GM19324 (cell line): ENCODE results near the gene HOXD9.

Source experiments
- ATAC-seq: cut with Tn5 transposase; IDR thresholded peaks from one replicate; pipeline ENCODE4 v1.9.1; 2021; ENCODE audit warnings: mild to moderate bottlenecking, moderate library complexity; ENCODE audit not compliant: unreplicated experiment, low FRiP score

Gene HOXD9

GRCh38 chr2:176135035-176135440 lies 12.5 kb downstream of the HOXD9 start:
- no peak for ATAC-seq

DNA sequence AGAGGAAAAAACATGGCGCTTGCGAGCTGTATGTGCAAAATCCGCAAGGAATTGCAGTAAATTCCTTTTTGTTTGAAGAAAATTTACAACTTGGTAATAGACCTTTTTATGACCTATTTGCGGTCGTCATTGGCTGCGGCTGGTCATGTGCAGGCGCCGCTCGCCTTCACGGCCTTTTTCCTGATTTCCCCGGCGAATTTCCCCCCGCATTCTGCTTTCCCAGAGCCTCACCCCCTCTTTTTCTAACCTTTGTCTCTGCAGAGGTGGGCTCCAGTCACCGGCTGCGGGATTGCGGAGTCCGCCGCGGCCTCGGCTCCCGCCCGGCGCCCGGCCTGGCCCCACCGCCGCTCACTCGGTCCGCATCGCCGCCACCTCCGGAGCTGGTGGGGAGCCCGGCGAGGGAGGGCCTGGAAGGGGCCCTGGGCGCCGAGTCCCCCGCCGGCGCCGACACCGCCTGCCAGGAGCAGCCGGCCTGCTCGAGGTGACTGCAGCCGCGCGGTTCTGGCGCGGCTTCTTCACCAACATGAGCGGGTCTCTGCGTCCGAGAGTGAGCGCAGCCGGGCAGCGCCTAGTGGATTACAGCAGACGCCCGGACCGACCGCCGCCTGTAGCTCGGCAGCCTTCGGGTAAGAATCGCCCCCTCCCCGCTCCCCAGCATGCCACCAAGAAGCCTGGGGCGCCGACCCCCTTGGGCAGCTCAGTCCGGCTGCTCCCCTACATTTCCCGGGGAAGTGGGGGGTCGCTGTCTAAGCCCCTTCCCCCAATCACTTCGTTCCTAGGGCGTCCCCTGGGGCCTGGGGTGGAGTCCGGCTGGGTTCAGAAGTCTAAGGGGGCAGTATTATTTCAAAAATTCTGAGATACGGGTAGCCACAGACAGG lies 14.1 kb downstream of the HOXD9 start:
- no peak for ATAC-seq

DNA sequence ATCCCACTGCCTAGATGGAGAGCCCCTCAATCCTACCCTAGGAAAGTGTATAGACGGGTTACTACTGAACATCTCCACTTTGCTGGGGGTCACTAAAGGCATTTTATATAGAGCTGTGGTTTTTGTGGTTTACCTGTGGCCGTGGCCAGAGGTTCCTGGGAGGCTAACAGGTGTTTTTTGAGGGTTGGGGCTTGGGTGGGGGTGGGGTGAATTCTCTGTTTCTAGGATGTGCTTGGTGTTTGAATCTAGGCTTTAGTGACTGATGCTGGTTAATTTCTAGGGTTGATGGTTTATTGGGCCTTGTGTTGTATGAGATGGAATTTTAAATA lies 14.7 kb downstream of the HOXD9 start:
- ATAC-seq, result no peak

DNA sequence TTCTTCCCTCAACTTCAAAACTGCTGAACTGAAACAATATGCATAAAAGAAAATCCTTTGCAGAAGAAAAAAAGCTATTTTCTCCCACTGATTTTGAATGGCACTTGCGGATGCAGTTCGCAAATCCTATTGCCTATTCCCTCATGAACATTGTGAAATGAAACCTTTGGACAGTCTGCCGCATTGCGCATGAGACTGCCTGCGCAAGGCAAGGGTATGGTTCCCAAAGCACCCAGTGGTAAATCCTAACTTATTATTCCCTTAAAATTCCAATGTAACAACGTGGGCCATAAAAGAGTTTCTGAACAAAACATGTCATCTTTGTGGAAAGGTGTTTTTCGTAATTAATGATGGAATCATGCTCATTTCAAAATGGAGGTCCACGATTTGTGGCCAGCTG lies 15.4 kb downstream of the HOXD9 start:
- no peak for ATAC-seq

DNA sequence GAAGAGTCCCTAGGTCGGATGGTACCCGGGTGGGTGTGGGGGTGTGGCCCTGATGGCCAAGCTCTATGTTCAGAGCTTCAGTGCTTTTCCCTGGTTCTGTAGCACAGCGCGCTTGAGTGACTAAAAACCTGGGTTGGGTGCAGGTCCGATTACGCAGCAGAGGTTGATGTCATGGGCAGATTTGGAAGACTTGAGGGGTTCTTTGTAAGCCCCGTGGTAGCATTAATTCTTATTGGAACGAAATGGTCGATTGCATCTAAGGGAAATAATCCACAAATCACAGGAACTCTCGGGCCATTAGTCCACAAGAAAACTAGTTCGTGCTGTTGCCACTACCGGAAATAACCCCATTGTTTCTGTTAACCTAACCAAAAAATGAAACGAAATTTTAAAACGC lies 16.0 kb downstream of the HOXD9 start:
- ATAC-seq, result no peak

- no peak for ATAC-seq
Measured at GRCh38 chr2:176138923-176139660, 16.6 kb downstream of the HOXD9 start.

DNA sequence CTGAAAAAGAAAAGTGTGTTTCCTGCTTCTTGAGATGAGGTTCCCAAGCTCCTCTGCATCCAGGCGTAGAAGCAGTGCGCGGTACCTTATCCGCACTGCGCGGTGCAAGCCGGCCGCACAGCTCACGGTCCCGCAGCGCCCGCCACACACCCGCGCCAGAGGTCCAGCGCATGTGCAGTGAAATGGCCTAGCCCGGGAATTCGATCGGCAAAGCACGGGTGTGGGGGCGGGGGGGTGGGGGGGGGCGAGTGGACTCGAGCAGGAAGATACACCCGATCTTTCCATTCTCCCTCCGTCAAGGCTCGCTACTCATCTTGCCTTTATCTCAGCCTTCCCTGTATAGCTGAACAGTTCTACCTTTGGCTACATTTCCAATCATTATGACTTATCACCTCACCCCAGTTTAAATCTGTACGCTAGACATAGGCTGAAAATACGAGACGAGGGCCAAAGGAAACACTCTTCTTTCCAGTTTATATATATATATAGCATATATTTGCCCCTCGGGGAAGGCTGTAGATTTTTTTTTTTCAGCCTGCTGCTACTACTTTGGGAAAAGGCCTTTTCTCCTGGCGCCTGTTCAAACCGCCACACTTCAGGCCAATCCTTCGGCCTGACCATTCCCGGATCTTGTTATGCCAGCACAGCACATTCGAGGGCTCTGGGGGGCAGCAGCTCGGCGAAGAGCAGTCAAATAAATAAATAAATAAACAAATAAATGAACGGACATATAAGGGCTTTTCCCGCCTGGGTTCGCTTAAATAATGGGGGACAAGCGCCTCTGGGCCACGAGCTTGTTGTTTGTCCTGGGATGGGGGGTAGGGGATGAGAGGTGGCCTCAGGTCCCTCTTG lies 17.4 kb downstream of the HOXD9 start:
- no peak for ATAC-seq

DNA sequence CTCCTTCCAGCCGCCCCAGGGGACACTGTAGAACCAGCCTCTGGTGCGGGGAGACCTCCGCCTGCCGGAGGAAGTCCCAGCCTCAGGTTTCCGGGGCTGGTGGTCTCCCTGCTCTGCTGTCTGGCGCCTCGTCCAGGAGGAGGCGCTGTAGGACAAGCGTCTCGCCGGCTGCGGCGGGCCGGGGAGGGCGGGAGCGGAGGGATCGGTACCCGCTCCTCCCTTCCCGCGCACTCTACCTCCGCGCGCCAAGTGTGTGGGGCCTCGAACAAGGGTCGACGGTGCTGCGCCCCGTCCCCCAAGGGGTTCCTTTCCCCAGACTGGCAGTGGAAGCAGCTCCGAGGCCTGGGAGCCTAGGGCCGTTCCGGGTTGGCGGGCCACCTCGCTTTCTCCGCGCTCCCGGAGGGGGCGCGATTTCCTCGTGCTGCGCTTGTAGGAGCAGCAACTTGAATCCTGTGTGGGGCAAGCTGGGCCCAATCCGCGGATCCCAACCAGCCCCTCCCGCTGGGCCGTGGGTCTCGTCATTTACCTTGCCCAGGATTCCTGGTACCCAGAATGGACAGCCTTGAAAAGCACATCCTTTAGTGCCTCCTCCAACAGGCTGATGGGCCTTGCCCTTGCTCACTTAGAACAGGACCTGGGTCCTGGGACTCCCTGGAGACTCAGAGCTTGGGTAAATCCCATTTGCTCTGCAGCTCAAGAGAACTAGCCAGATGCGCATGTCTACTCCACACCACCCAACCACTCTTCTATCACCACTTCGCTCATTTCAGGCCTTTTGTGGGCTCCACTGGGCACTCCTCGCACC lies 18.2 kb downstream of the HOXD9 start:
- peak; percentile 95 for ATAC-seq

- no peak for ATAC-seq
Measured at GRCh38 chr2:176142281-176142680, 19.8 kb downstream of the HOXD9 start.

- ATAC-seq, result no peak
Measured at GRCh38 chr2:176145085-176145969, 22.8 kb downstream of the HOXD9 start.

- ATAC-seq, result no peak
Measured at GRCh38 chr2:176146101-176146500, 23.6 kb downstream of the HOXD9 start.

DNA sequence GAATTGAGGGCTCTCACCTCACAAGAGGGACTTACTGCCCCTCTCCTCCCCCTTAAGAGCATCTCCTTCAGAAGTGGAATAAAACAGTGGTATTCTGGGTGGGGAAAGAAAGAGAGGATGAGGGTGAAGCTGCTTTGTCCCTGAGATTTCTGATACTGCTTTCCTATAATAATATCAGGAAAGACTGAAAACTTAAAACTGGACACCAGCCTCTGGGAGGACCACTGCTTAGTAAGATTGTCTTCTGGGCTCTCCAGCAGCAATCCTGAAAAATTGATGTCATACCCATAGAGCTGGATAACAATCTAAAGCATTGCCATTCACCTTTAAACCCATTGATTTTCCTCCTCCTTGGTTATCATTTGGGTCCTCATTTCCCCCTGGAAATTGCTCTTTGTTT lies 24.1 kb downstream of the HOXD9 start:
- ATAC-seq, result no peak

- ATAC-seq, result no peak
Measured at GRCh38 chr2:176147210-176147799, 24.8 kb downstream of the HOXD9 start.

DNA sequence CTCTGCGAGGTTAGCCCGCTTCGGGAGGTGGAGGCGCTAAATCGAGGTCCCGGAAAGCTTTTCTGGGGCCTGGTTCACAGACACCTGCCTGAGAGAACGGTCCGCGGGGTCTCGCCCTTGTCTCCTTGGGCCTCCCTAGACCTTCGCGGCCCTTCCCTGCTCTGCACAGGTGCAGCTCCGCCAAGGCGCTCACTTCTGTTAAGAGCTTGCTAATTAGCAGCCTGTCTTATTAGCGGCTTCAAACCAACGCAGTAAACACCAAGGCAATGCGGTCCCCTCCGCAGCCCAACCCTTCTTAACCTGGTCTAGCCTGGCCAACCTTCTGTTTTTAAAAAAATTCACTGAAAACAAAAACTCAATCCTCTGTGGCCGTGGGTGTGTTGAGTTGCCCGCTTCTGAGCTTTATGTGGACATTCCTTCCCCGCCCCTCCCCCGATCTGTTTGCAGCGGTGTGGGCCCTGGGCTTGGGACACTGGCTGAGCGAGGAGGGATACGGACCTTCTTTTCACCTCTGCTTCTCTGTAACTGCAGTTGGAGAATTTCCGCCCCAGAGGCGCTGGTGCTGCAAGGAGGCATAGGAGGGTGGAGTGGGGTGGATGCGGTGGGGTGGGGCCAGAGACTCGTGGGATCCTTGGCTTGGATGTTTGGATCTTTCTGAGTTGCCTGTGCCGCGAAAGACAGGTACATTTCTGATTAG lies 25.4 kb downstream of the HOXD9 start:
- no peak for ATAC-seq

DNA sequence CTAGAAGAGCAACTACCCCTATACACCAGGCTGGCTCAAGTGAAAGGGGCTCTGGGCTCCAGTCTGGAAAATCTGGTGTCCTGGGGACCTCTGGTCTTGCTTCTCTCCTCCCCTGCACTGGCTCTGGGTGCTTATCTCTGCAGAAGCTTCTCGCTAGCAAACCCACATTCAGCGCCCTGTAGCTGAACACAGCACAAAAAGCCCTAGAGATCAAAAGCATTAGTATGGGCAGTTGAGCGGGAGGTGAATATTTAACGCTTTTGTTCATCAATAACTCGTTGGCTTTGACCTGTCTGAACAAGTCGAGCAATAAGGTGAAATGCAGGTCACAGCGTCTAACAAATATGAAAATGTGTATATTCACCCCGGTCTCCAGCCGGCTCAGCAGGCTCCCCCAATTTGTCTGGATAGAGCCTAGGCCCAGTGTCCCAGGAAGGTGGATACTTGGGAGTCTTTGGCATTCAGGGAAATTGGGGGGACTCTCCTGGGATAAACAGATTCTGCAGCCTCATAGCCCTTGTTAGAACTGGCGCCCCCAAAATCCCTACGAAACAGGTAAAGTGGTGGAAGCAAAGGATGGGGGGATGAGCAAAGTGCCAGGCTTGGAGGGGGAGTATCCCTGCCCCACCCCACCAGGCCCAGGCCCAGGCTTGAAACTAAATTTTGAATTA lies 26.4 kb downstream of the HOXD9 start:
- ATAC-seq, result no peak

- no peak for ATAC-seq
Measured at GRCh38 chr2:176149481-176149938, 27.0 kb downstream of the HOXD9 start.

DNA sequence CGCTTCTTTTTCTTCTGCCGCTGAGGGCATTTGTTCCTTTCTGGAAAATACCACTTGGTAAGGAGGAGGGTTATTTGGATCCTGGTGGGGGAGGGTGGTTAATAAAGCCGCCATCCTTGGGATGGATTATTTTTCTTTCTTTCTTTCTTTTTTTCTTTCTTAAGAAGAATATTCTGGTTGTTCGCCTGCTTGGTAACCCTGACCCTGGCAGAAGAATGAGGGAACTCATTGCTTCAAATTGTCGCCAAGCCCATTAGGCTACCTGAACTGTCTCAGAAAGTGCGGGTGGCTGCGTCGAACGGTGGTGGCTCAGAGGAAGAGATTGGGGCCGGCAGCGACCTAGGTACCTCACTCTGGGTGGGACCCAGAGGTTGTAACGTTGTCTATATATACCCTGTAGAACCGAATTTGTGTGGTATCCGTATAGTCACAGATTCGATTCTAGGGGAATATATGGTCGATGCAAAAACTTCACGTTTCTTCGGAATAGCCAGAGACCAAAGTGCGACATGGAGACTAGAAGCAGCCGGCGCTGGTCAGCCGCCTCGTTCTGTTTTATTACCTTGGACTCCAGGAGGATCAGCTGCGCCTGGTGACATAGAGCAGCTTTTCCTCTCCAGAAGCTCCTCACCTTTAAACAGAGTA lies 27.5 kb downstream of the HOXD9 start:
- no peak for ATAC-seq
